Measurements from ENCODE around the gene TMBIM4. TPM values are rescaled to one million over a fixed set of nuclear protein-coding genes. Genes with fewer than 3 reads are reported as not detected.

Gene TMBIM4
- total RNA-seq, 2 donors from 2014 or later = 107 to 139 TPM

GRCh38 chr12:66130267-66131066, 39.3 kb downstream of the TMBIM4 start, which contains the start of gene LLPH:
Gene LLPH (minus strand): TSS chr12:66130750. CDS start chr12:66129106, 1,644 bp downstream.
- Histone ChIP-seq H3K4me1 (peaks cover 0 to 39% of the 10 kb centered on the region in 2 donors), H3K4me3 (peak within 1 kb of the TSS; percentile 79 to 91), H3K27me3 (no peaks in the 10 kb centered on the region), H3K36me3 (peaks cover 21% of the 10 kb centered on the region), H3K27ac (peak within 1 kb of the TSS; percentile 66 to 85), H3K9me3 (no peaks in the 10 kb centered on the region)
- peak; percentile 91 for DNase-seq (ENCODE audit: low spot score)
- no peak for TF ChIP-seq CTCF (IDR thresholded peaks at IDR 0.05)

- Histone ChIP-seq H3K27me3 (no peaks in the 10 kb centered on the region), H3K9me3 (no peaks in the 10 kb centered on the region), H3K27ac (peak overlapping the region in 1 of 2 donors; percentile 85), H3K4me1 (peaks cover 0 to 39% of the 10 kb centered on the region in 2 donors), H3K4me3 (peak overlapping the region; percentile 79 to 91), H3K36me3 (peaks cover 26% of the 10 kb centered on the region)
- DNase-seq (ENCODE audit: low spot score) = no peak
- TF ChIP-seq CTCF (IDR thresholded peaks at IDR 0.05) = no peak
These were observed 39.9 kb downstream of the TMBIM4 start for GRCh38 chr12:66129934-66130266.

- peaks cover 0 to 36% of the 10 kb centered on the region in 2 donors for H3K4me1 ChIP-seq
- no peak overlapping the region for H3K4me3 ChIP-seq
- H3K36me3 ChIP-seq = peaks cover 49% of the 10 kb centered on the region
- no peak for TF ChIP-seq CTCF (IDR thresholded peaks at IDR 0.05)
- peak overlapping the region in 1 of 2 donors; percentile 25 for H3K27ac ChIP-seq
- DNase-seq (ENCODE audit: low spot score) = no peak
- H3K27me3 ChIP-seq = no peaks in the 10 kb centered on the region
- no peaks in the 10 kb centered on the region for H3K9me3 ChIP-seq
These were observed 42.1 kb downstream of the TMBIM4 start for GRCh38 chr12:66127650-66128049.

- Histone ChIP-seq H3K4me3 (no peak overlapping the region), H3K27me3 (no peaks in the 10 kb centered on the region), H3K9me3 (no peaks in the 10 kb centered on the region), H3K4me1 (no peaks in the 10 kb centered on the region), H3K36me3 (peaks cover 43% of the 10 kb centered on the region), H3K27ac (no peak overlapping the region)
- no peak for DNase-seq (ENCODE audit: low spot score)
- TF ChIP-seq CTCF (IDR thresholded peaks at IDR 0.05) = no peak
These were observed 49.3 kb downstream of the TMBIM4 start for GRCh38 chr12:66120477-66120876.

GRCh38 chr12:66119870-66120241, 49.9 kb downstream of the TMBIM4 start:
- DNase-seq (ENCODE audit: low spot score) = no peak
- TF ChIP-seq CTCF (IDR thresholded peaks at IDR 0.05) = no peak
- Histone ChIP-seq H3K9me3 (no peaks in the 10 kb centered on the region), H3K27ac (no peak overlapping the region), H3K36me3 (peaks cover 37% of the 10 kb centered on the region), H3K27me3 (no peaks in the 10 kb centered on the region), H3K4me1 (no peaks in the 10 kb centered on the region), H3K4me3 (no peak overlapping the region)

All from right atrium auricular region (tissue), 2 donors.